Hindlimb muscle (tissue), 1 donor: ENCODE measurements around the gene SYCP3. TPM values are rescaled to one million over a fixed set of nuclear protein-coding genes. Genes with fewer than 3 reads are reported as not detected.
"Not testable (repeated sequence)": the region's sequence is repeated elsewhere in the genome, so short reads cannot be mapped to it uniquely, and the experiment has no call there.

Source experiments
- DNase-seq: peaks from one replicate; pipeline ENCODE4 v3.0.0-alpha.2; 2013
- polyA plus RNA-seq: library from polyadenylated mRNA; unstranded; fragments of 120-200 nt; gene quantifications from one replicate; pipeline ENCODE4 v1.2.1, GENCODE V29; 2013; ENCODE audit not compliant: insufficient read length

Gene SYCP3
- polyA plus RNA-seq, 1 donor = 0.41 TPM

DNA sequence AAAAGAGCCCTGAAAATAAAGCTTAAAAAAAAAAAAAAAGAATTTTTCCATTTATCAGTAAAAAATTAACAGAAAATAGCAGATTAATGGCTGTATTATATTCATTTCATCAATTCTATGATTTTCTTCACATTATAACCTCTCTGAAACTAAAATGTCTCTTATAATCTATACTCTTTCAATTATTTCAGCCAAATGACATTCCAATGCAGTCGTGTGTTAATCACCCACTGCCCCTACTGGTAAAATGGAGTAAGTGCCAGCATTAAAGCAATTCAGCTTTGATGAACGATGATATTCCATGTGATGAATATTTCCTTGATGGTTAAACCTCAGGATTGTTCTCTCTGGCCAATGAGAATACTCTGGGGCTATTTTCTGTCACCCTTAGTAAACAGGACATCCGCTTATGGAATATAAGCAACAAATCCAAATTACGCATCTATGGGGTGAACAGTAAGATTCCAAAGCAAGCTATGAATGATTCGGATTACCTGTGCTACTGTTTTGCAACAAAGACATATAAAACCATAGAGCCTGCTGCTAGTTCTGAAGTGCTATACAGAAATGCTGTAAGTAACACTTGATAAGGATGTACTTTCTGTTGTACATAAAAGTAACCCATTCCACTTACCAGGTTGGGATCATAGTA is 20.3 kb upstream of the SYCP3 start:
- DNase-seq = no peak

DNA sequence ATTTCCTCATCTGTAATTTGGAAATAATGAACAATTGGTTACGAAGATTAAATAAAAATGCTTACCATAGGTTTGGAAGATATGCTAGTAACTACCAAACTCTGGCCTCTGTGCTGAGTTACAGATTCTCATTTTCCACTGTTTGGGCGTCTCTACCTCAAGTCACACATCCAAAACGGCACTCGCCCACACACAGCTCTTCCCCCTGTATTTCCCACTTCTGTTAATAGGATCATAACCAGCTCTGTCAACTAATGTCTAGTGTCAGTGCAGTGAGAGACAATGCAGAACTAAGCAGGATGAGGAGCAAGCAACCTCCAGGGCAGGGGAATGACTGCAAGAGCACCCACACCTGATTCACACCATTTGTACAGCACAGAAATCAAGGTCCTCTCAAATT is 10.9 kb upstream of the SYCP3 start:
- DNase-seq = no peak

DNA sequence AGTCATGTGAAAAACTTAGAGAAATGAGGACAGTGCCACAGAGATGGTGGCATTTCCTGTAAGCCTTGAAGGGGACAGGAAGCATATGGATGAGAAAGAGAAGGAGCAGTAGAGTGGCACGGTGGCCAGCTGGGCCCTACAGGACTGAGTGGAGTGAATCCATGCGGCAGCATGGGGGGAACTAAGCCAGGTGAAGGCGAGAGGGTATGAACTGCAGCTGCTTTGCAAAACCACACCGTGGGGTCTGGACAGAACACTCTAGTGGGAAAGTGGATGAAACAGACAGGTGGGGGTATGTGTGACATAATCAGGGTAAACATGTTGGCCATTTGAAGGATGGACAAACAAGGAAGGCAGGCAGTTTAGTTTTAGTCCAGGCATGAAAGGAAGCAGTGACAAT is 10.4 kb upstream of the SYCP3 start:
- DNase-seq = no peak

GRCh38 chr12:101748907-101749306 is 9.6 kb upstream of the SYCP3 start:
- DNase-seq = no peak

GRCh38 chr12:101747697-101748096 is 8.4 kb upstream of the SYCP3 start:
- no peak for DNase-seq

DNA sequence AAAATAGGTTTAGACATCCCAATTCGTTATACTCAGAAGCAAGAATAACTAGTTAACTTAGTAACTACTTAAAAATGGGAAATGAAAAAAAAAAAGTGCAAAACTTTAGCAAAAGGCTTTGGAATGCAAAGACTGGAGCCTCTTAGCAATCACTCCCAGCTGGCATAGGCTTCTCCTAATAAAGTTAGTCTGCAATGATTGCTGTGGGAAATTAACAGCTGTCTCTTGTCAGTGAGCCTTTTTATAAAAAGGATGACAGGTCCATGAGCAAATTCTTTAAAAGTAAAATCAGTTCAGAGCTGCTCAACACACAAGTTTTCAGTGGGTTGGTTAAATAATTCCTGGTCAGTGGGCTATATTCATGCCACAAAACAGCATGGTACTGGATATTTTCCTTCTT is 7.4 kb upstream of the SYCP3 start:
- DNase-seq = no peak

DNA sequence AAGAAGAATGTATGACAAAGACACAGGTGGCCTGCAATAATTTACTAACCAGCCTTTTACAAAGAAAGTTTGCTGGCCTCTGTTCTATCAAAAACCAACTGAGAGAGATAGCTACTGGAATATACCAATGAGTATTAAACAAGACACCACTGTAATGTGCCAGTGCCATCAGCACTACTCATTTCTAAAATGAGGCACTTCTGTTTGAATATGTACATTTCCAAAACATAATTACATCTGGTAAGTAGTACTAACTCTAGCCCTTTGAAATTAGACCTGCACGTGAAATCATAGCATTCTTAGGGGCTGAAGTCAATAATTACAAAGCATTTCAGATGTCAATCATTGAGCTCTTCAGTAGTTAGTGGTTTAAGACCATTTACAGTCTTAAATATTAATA is 6.9 kb upstream of the SYCP3 start:
- no peak for DNase-seq

- no peak for DNase-seq
These were observed 6.2 kb upstream of the SYCP3 start for GRCh38 chr12:101745481-101745880.

GRCh38 chr12:101743724-101744472 is 4.6 kb upstream of the SYCP3 start:
- no peak for DNase-seq

- DNase-seq = peak; percentile 11
These were observed 4.0 kb upstream of the SYCP3 start for GRCh38 chr12:101743242-101743641.

- DNase-seq = no peak
These were observed 1.7 kb upstream of the SYCP3 start for GRCh38 chr12:101740980-101741379.

DNA sequence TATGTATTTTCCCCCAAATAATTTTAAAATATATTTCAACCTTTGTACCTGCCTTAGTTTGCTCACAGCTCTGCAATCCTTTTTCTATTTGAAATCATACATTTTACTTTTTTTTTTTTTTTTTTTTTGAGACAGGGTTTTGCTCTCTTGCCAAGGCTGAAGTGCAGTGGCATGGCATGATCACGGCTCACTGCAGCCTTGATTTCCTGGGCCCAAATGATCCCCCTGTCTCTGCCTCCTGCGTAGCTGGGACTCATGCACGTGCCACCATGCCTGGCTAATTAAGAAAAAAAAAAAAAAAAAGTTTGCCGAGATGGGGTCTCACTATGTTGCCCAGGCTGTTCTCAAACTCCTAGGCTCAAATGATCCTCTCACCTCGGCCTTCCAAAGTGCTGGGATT is 1.3 kb upstream of the SYCP3 start:
- no peak for DNase-seq

DNA sequence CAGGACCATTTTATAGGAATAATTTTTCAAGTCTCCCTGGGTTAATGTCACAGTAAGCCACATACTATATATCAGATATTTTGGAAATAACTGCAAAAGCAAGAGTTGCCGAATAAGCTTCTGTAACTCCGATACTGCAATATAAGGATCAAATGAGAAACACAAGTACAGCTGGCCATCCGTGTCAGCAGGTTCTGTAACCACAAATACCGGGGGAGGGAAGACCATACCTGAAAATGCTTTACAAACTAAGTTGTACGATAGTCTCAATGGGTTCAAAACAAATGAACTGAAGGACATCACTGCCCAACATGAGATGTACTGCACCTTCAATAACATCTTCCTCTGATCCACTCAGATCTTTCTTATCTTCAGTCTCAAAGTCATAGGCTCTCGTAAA is 1.8 kb downstream of the SYCP3 start:
- no peak for DNase-seq

DNA sequence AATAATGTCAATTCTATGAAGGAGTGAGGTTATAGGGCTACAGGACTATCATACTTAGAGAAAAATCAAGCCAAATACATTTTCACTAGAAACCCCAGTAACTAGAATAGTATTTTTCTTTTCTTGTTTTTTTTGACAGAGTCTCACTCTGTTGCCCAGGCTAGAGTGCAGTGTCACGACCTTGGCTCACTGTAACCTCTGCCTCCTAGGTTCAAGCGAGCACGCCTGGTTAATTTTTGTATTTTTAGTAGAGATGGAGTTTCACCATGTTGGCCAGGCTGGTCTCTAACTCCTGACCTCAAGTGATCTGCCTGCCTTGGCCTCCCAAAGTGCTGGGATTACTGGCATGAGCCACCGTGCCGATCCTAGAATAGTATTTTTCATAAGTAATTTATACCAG is 4.8 kb downstream of the SYCP3 start:
- DNase-seq = not testable (repeated sequence)

DNA sequence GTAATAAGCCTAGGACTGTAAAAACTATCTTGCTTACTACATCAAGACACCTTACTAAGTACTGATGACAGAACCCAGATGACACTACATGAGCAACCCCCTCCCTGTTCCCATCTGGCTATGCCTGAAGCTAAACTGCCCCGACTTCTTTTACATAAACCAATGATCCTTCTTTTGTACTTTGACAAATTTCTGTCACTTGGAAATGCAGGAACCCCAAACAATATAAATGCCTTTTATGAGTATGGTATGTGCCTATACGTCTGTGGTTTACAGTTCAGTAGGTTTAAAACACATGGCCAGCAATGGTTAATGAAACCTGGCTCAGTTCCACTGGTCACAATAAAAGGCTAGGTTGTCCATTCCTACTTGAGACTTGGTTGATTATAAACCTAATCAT is 6.1 kb downstream of the SYCP3 start:
- DNase-seq = no peak

DNA sequence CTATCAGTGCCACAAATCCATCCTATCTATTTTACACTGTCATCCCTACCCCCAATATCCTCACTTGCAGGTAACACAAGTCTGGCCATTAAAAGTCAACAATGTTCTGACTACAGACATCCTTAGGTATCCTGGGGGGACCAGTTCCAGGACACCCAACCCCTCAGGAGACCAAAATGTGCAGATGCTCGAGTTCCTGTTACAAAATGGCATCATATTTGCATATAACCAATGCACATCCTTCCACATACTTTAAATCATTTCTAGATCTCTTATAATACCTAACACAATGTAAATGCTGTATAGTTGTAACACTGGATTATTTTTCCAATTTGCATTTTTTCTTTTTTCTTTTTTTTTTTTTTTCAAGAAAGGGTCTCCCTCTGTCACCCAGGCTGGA is 6.9 kb downstream of the SYCP3 start:
- DNase-seq = no peak

- no peak for DNase-seq
These were observed 9.4 kb downstream of the SYCP3 start for GRCh38 chr12:101729842-101730241.

GRCh38 chr12:101727098-101727497 is 12.2 kb downstream of the SYCP3 start:
- DNase-seq = no peak

- no peak for DNase-seq
These were observed 16.9 kb downstream of the SYCP3 start for GRCh38 chr12:101722392-101722791.

GRCh38 chr12:101720118-101720517 is 19.1 kb downstream of the SYCP3 start:
- no peak for DNase-seq

GRCh38 chr12:101719566-101719965 is 19.7 kb downstream of the SYCP3 start:
- no peak for DNase-seq

- no peak for DNase-seq
These were observed 24.3 kb downstream of the SYCP3 start for GRCh38 chr12:101714877-101715444.

DNA sequence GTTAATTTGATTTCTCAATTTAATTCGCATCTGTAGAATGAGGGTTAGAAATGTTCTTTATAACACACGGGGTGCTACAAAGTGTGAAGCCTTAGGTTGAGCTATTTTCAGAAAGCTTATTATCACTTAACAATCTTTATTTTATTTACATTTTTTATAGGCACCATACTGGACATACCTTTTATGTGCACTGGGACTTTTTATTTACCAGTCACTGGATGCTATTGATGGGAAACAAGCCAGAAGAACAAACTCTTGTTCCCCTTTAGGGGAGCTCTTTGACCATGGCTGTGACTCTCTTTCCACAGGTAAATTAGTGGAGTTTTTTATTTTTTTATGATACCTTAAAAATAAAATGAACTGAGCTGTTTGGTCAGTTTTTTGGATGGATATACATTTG is 25.3 kb downstream of the SYCP3 start:
- DNase-seq = no peak

GRCh38 chr12:101713059-101713682 is 26.1 kb downstream of the SYCP3 start:
- peak; percentile 33 for DNase-seq
